ES-I3 (cell line): ENCODE measurements around the gene PIK3R5.

Experiments used
- H3K36me3 ChIP-seq: 2 replicates; pipeline ENCODE4 v1.6.1; 2013; ENCODE audit warnings: mild to moderate bottlenecking, low read length, control low read depth, moderate library complexity; ENCODE audit not compliant: insufficient read depth
- H3K4me1 ChIP-seq: 2 replicates; pipeline ENCODE4 v1.6.1; 2013; ENCODE audit warnings: mild to moderate bottlenecking, control low read depth, low read length; ENCODE audit not compliant: insufficient read depth
- H3K9ac ChIP-seq: 2 replicates; pipeline ENCODE4 v1.6.1; 2013; ENCODE audit warnings: low read depth, mild to moderate bottlenecking, low read length, moderate library complexity
- H3K9me3 ChIP-seq: 2 replicates; pipeline ENCODE4 v1.6.1; 2013; ENCODE audit warnings: mild to moderate bottlenecking, low read length, moderate library complexity; ENCODE audit not compliant: control insufficient read depth, insufficient read depth

The PIK3R5 gene

DNA sequence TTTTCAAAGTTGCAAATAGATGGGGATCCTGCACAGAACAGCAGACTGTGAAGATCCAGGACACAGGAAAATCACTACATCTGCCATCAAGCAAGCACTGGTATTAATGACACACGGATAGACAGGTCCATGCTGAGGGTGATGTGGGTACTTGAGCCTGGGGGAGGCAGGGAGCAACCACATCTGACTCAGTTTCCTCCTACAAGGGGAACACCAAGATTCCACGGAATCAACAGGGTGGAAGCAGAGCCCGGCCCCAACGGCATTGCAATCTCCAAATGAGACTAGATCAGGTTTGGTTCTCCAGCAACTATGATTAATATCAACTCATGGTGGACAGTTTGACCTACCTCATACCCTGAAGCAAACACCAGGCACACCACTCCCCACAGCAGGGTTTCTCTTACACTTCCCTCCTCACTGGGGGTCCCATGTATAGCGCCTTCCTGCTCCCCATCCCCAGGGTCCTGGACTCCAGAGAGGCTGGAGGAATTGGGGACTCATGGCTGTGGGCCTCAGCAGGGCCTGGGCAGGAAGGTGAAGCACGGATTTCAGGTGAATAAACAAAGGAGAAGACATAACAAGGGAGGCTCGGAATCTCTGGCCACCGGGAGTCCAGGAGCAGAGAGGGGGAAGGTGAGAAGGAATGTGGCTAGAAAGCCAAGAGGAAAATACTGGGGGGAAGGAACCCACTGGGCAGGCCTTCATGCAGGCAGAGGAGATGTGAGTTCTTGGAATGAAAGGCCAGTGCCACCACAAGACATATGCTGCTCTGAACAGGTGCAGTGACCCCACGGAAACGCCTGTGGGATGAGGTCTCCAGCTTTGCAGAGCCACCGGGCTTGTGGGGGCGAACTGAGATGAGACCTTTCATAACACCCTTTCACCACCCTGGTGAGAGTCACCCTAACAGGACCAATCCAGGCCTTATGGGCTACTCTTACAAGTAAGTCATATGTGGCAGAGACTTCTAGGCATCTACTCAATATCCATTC, 68.6 kb downstream of the PIK3R5 start:
- no peaks in the 10 kb centered on the region for H3K9me3 ChIP-seq
- H3K36me3 ChIP-seq, result no peaks in the 10 kb centered on the region
- peaks cover 12% of the 10 kb centered on the region for H3K4me1 ChIP-seq
- H3K9ac ChIP-seq, result no peak overlapping the region

DNA sequence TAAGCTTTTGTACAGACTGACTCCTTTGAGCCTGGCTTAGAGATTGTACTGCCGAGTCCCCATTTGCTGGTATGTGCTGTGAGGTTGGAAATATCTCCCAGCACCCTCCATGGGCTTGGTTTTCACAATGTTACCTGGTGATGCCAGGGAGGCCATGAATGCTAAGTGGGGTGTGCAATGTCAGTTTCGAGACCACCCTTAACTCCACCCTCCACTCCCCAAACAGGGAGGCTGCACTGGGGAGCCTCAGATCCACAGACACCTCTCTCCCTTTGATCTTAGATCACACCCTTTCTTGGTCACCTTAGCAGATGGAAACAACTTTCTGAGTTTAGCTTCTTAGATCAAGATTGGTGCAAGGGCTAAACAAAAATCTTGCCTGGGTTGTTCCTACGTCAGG, 69.4 kb downstream of the PIK3R5 start:
- Histone ChIP-seq H3K4me1 (peaks cover 10% of the 10 kb centered on the region), H3K9me3 (no peaks in the 10 kb centered on the region), H3K36me3 (no peaks in the 10 kb centered on the region), H3K9ac (no peak overlapping the region)

DNA sequence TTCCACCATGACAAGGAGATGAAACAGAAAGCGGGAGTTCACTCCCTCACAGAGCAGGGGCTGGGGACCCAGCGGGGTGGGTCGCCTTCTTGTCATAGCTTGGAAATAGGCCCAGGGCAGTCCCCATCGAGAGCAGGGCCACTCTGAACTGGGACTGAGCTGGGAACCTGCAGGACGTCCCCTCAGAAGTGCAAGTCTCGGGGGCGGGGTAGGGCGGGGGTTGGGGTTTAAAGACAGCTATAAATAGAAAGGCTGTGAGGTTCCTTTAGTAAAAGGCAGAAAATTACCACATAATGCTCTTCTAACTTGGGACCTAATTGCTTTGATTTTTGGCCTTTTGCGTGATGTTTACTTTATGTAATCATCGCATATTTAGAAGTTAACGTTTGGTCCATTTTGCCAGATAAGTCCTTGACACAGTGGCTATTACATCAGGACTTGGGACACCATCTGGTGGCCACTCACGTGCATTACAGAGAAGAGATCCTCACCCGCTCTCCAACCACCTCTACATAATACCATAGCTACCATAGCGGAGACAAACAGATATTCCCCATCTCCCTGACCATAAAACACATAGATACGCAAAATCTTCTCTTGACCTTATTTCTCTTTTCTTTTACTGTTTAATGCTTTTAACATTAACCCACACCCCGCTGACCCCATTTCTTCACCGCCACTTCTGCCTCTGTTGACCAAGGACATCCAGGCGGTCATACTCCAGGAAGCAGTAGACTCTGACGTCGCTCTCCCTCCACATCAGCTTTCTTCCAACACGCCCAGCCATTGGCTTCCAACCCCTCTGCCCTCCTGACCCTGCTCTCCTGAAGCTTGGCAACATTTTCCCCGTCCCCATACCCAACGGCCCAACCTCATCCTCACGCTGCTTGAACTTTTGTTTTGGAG, 70.6 kb downstream of the PIK3R5 start:
- no peaks in the 10 kb centered on the region for H3K9me3 ChIP-seq
- H3K36me3 ChIP-seq, result no peaks in the 10 kb centered on the region
- no peaks in the 10 kb centered on the region for H3K4me1 ChIP-seq
- peak overlapping the region; percentile 50; the same call in 1 of the 2 replicates for H3K9ac ChIP-seq

DNA sequence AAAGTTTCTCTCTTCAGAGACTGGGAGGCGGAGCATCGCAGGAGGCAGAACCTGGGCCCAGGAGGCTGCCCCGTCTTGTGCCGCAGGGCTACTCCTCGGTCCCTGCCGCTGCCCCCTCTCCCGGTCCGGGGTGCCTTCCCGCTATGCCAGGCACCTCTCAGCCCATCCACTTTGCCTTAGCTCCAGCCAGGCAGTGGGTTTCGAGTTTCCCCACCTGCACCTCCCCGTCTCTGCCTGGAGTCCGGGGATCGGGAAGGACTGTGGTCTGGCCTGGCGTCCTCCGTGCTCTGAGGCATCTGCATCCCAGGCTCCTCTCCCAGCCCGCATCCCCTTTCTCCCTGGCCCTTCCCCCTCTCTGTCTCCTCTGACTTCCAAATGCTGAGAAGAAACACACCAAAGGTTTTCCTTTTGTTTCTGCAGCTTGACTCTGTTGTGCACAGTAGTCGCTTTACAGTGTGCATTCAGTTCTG, 71.3 kb downstream of the PIK3R5 start:
- Histone ChIP-seq H3K4me1 (no peaks in the 10 kb centered on the region), H3K9ac (peak overlapping the region; percentile 50), H3K9me3 (no peaks in the 10 kb centered on the region), H3K36me3 (no peaks in the 10 kb centered on the region)

GRCh38 chr17:8893621-8894201, 71.8 kb downstream of the PIK3R5 start:
- Histone ChIP-seq H3K4me1 (no peaks in the 10 kb centered on the region), H3K9me3 (no peaks in the 10 kb centered on the region), H3K9ac (peak overlapping the region; percentile 50; the same call in 1 of the 2 replicates), H3K36me3 (no peaks in the 10 kb centered on the region)

- Histone ChIP-seq H3K4me1 (no peaks in the 10 kb centered on the region), H3K36me3 (no peaks in the 10 kb centered on the region), H3K9ac (no peak overlapping the region), H3K9me3 (no peaks in the 10 kb centered on the region)
Measured at GRCh38 chr17:8893059-8893458, 72.4 kb downstream of the PIK3R5 start.

- no peak overlapping the region for H3K9ac ChIP-seq
- no peaks in the 10 kb centered on the region for H3K4me1 ChIP-seq
- no peaks in the 10 kb centered on the region for H3K9me3 ChIP-seq
Measured at GRCh38 chr17:8892338-8892690, 73.2 kb downstream of the PIK3R5 start.

GRCh38 chr17:8890671-8891070, 74.8 kb downstream of the PIK3R5 start:
- Histone ChIP-seq H3K36me3 (no peaks in the 10 kb centered on the region), H3K9ac (no peak overlapping the region), H3K9me3 (no peaks in the 10 kb centered on the region), H3K4me1 (no peaks in the 10 kb centered on the region)

More at GRCh38 chr17:8892338-8892690, 73.2 kb downstream of the PIK3R5 start:
- no peaks in the 10 kb centered on the region for H3K36me3 ChIP-seq

GRCh38 chr17:8889458-8890210, 75.9 kb downstream of the PIK3R5 start:
- Histone ChIP-seq H3K4me1 (no peaks in the 10 kb centered on the region), H3K9me3 (no peaks in the 10 kb centered on the region), H3K36me3 (no peaks in the 10 kb centered on the region), H3K9ac (no peak overlapping the region)

GRCh38 chr17:8888704-8889302, 76.7 kb downstream of the PIK3R5 start:
- Histone ChIP-seq H3K36me3 (no peaks in the 10 kb centered on the region), H3K4me1 (no peaks in the 10 kb centered on the region), H3K9me3 (no peaks in the 10 kb centered on the region)

GRCh38 chr17:8887834-8888703, 77.4 kb downstream of the PIK3R5 start:
- no peaks in the 10 kb centered on the region for H3K36me3 ChIP-seq

More at GRCh38 chr17:8888704-8889302, 76.7 kb downstream of the PIK3R5 start:
- H3K9ac ChIP-seq, result no peak overlapping the region

GRCh38 chr17:8887301-8887700, 78.2 kb downstream of the PIK3R5 start:
- Histone ChIP-seq H3K9me3 (no peaks in the 10 kb centered on the region), H3K36me3 (no peaks in the 10 kb centered on the region), H3K9ac (no peak overlapping the region), H3K4me1 (no peaks in the 10 kb centered on the region)

More at GRCh38 chr17:8887834-8888703, 77.4 kb downstream of the PIK3R5 start:
- no peaks in the 10 kb centered on the region for H3K9me3 ChIP-seq
- H3K9ac ChIP-seq, result no peak overlapping the region
- no peaks in the 10 kb centered on the region for H3K4me1 ChIP-seq
